Activated naive CD4-positive, alpha-beta T cell (primary cell): Measurements from ENCODE around the gene STK39.

Source experiments
- DNase-seq, 4 experiments: peaks; one replicate each; lab custom pipeline; 2025; lab: John Stamatoyannopoulos, UW

The STK39 gene

GRCh38 chr2:168183308-168183997 is 63.9 kb downstream of the STK39 start:
- DNase-seq, result no peak

GRCh38 chr2:168182550-168183249 is 64.7 kb downstream of the STK39 start:
- no peak for DNase-seq

- no peak for DNase-seq
Measured at GRCh38 chr2:168181825-168182224, 65.6 kb downstream of the STK39 start.

- DNase-seq, result no peak
Measured at GRCh38 chr2:168180914-168181313, 66.5 kb downstream of the STK39 start.

- no peak for DNase-seq
Measured at GRCh38 chr2:168180483-168180882, 66.9 kb downstream of the STK39 start.

GRCh38 chr2:168179592-168179991 is 67.8 kb downstream of the STK39 start:
- DNase-seq, result no peak

- DNase-seq, result no peak
Measured at GRCh38 chr2:168178520-168179324, 68.7 kb downstream of the STK39 start.

- no peak for DNase-seq
Measured at GRCh38 chr2:168176402-168176801, 71.0 kb downstream of the STK39 start.

GRCh38 chr2:168175469-168175868 is 71.9 kb downstream of the STK39 start:
- DNase-seq, result no peak

- DNase-seq, result no peak
Measured at GRCh38 chr2:168174756-168175155, 72.6 kb downstream of the STK39 start.

GRCh38 chr2:168172071-168172470 is 75.3 kb downstream of the STK39 start:
- DNase-seq, result no peak

GRCh38 chr2:168171059-168171762 is 76.2 kb downstream of the STK39 start:
- no peak for DNase-seq

- DNase-seq, result no peak
Measured at GRCh38 chr2:168169097-168169745, 78.2 kb downstream of the STK39 start.

GRCh38 chr2:168167511-168168263 is 79.7 kb downstream of the STK39 start:
- DNase-seq, result no peak

- no peak for DNase-seq
Measured at GRCh38 chr2:168166902-168167510, 80.4 kb downstream of the STK39 start.

- DNase-seq, result no peak
Measured at GRCh38 chr2:168165985-168166901, 81.2 kb downstream of the STK39 start.

GRCh38 chr2:168165397-168165796 is 82.0 kb downstream of the STK39 start:
- no peak for DNase-seq

GRCh38 chr2:168160897-168161296 is 86.5 kb downstream of the STK39 start:
- DNase-seq, result no peak
